WTC11 (cell line): ENCODE measurements around the gene TEX9. TPM values are rescaled to one million over a fixed set of nuclear protein-coding genes. Genes with fewer than 3 reads are reported as not detected.

Source experiments
- ATAC-seq: fragments of 200-7000 bp; cut with Tn5 transposase; 2 replicates; pipeline ENCODE4 v1.10.0; 2021; ENCODE audit warnings: mild to moderate bottlenecking, moderate library complexity
- CTCF ChIA-PET: fragments of 300-600 bp; sonication (Branson Sonifier 250); formaldehyde crosslinking; loops from one replicate; lab custom pipeline; 2021; ENCODE audit warnings: antibody characterized with exemption; lab: Charles Lee
- POLR2A ChIA-PET: fragments of 350-600 bp; sonication (Branson Sonifier 250); formaldehyde crosslinking; loops from one replicate; lab custom pipeline; 2021; ENCODE audit warnings: antibody characterized with exemption; lab: Charles Lee
- DNase-seq: peaks from one replicate; pipeline ENCODE4 v3.0.0; 2021; ENCODE audit warnings: low spot score
- H3K27ac Mint-ChIP-seq: 2 replicates; pipeline ENCODE4 v1.8.0; 2021; ENCODE audit warnings: mixed read lengths
- H3K27me3 Mint-ChIP-seq: 2 replicates; pipeline ENCODE4 v1.8.0; 2021; ENCODE audit warnings: low read depth, mild to moderate bottlenecking, moderate library complexity, mixed read lengths
- H3K36me3 Mint-ChIP-seq: 2 replicates; pipeline ENCODE4 v1.8.0; 2021; ENCODE audit warnings: mixed read lengths
- H3K4me1 Mint-ChIP-seq: 2 replicates; pipeline ENCODE4 v1.8.0; 2022; ENCODE audit warnings: mixed read lengths
- H3K4me3 Mint-ChIP-seq: 2 replicates; pipeline ENCODE4 v1.8.0; 2021; ENCODE audit warnings: mild to moderate bottlenecking, moderate library complexity, mixed read lengths
- H3K9me3 Mint-ChIP-seq: 2 replicates; pipeline ENCODE4 v1.8.0; 2021; ENCODE audit warnings: mixed read lengths
- ATF2 ChIP-seq: sonication (generic); formaldehyde crosslinking; IDR thresholded peaks from 2 replicates; pipeline ENCODE4 v1.8.1; 2022; ENCODE audit warnings: low read depth, missing genetic modification reagents, borderline replicate concordance
- CBFB ChIP-seq: sonication (generic); formaldehyde crosslinking; IDR thresholded peaks from 2 replicates; pipeline ENCODE4 v1.8.1; 2022; ENCODE audit warnings: mild to moderate bottlenecking, low read depth, missing genetic modification reagents
- E2F1 ChIP-seq: sonication (generic); formaldehyde crosslinking; IDR thresholded peaks from 2 replicates; pipeline ENCODE4 v1.8.0; 2022; ENCODE audit warnings: mild to moderate bottlenecking, missing genetic modification reagents
- E2F4 ChIP-seq: sonication (generic); formaldehyde crosslinking; IDR thresholded peaks from 2 replicates; pipeline ENCODE4 v1.8.1; 2022; ENCODE audit warnings: low read depth, mild to moderate bottlenecking, moderate library complexity, missing genetic modification reagents, borderline replicate concordance
- ETV6 ChIP-seq: sonication (generic); formaldehyde crosslinking; IDR thresholded peaks from 2 replicates; pipeline ENCODE4 v1.8.1; 2022; ENCODE audit warnings: mild to moderate bottlenecking, missing genetic modification reagents
- HMGA2 ChIP-seq: fragments of 250-450 bp; sonication (Bioruptor Pico); IDR thresholded peaks from 2 replicates; pipeline ENCODE4 v1.4.0; 2021; ENCODE audit warnings: mild to moderate bottlenecking, moderate library complexity
- HMGXB4 ChIP-seq: sonication (generic); formaldehyde crosslinking; IDR thresholded peaks from 2 replicates; pipeline ENCODE4 v1.8.1; 2023; ENCODE audit warnings: mild to moderate bottlenecking, moderate library complexity, missing genetic modification reagents
- JAZF1 ChIP-seq: fragments of 250-450 bp; sonication (Bioruptor Pico); IDR thresholded peaks from 2 replicates; pipeline ENCODE4 v1.9.0; 2021; ENCODE audit warnings: moderate library complexity, mild to moderate bottlenecking, inconsistent platforms
- JUN ChIP-seq: sonication (generic); formaldehyde crosslinking; IDR thresholded peaks from 2 replicates; pipeline ENCODE4 v1.8.0; 2023; ENCODE audit warnings: mild to moderate bottlenecking, missing genetic modification reagents
- MYBL2 ChIP-seq: sonication (generic); formaldehyde crosslinking; IDR thresholded peaks from 2 replicates; pipeline ENCODE4 v1.8.1; 2023; ENCODE audit warnings: mild to moderate bottlenecking, moderate library complexity, missing genetic modification reagents
- NFYB ChIP-seq: sonication (generic); formaldehyde crosslinking; conservative IDR thresholded peaks from 2 replicates; pipeline ENCODE4 v1.8.0; 2022; ENCODE audit warnings: low read depth, missing genetic modification reagents
- PRDM15 ChIP-seq: sonication (generic); formaldehyde crosslinking; IDR thresholded peaks from 2 replicates; pipeline ENCODE4 v1.8.0; 2022; ENCODE audit warnings: missing genetic modification reagents
- PREB ChIP-seq: sonication (generic); formaldehyde crosslinking; IDR thresholded peaks from 2 replicates; pipeline ENCODE4 v1.8.1; 2022; ENCODE audit warnings: mild to moderate bottlenecking, missing genetic modification reagents, moderate library complexity, borderline replicate concordance
- RORB ChIP-seq: fragments of 250-450 bp; sonication (Bioruptor Pico); IDR thresholded peaks from 2 replicates; pipeline ENCODE4 v1.9.0; 2021; ENCODE audit warnings: mild to moderate bottlenecking
- SMAD4 ChIP-seq: sonication (generic); formaldehyde crosslinking; IDR thresholded peaks from 2 replicates; pipeline ENCODE4 v1.8.0; 2022; ENCODE audit warnings: mild to moderate bottlenecking, missing genetic modification reagents
- SOX15 ChIP-seq: fragments of 250-450 bp; sonication (Bioruptor Pico); IDR thresholded peaks from 2 replicates; pipeline ENCODE4 v1.9.0; 2021; ENCODE audit warnings: mild to moderate bottlenecking
- TEAD4 ChIP-seq: sonication (generic); formaldehyde crosslinking; IDR thresholded peaks from 2 replicates; pipeline ENCODE4 v1.8.0; 2022; ENCODE audit warnings: mild to moderate bottlenecking, missing genetic modification reagents
- ZBTB21 ChIP-seq: sonication (generic); formaldehyde crosslinking; IDR thresholded peaks from 2 replicates; pipeline ENCODE4 v1.8.1; 2023; ENCODE audit warnings: mild to moderate bottlenecking, missing genetic modification reagents, borderline replicate concordance
- ZMAT4 ChIP-seq: fragments of 250-450 bp; sonication (Bioruptor Pico); IDR thresholded peaks from 2 replicates; pipeline ENCODE4 v1.9.0; 2021; ENCODE audit warnings: mild to moderate bottlenecking
- ZNF232 ChIP-seq: sonication (generic); formaldehyde crosslinking; IDR thresholded peaks from 2 replicates; pipeline ENCODE4 v1.8.0; 2022; ENCODE audit warnings: mild to moderate bottlenecking, missing genetic modification reagents
- ZNF396 ChIP-seq: fragments of 250-450 bp; sonication (Bioruptor Pico); IDR thresholded peaks from 2 replicates; pipeline ENCODE4 v1.8.0; 2021; ENCODE audit warnings: mild to moderate bottlenecking, moderate library complexity, borderline replicate concordance
- ZNF423 ChIP-seq: fragments of 250-450 bp; sonication (Bioruptor Pico); IDR thresholded peaks from 2 replicates; pipeline ENCODE4 v2.1.2; 2022; ENCODE audit warnings: mild to moderate bottlenecking, moderate library complexity
- ZSCAN18 ChIP-seq: fragments of 250-450 bp; sonication (Bioruptor Pico); IDR thresholded peaks from 2 replicates; pipeline ENCODE4 v2.1.2; 2022; ENCODE audit warnings: mild to moderate bottlenecking, moderate library complexity
- total RNA-seq: library from RNA; stranded (reverse); gene quantifications from 3 replicates; pipeline ENCODE4 v1.2.3, GENCODE V29; 2021

The TEX9 gene
- total RNA-seq, 1 experiment from 2014 or later = 12.2 TPM

GRCh38 chr15:56440214-56440770, 75.1 kb downstream of the TEX9 start:
- no peak for DNase-seq
- TF ChIP-seq JUN (no peak), ZNF423 (CRISPR knock-in tag) (no peak), JAZF1 (CRISPR knock-in tag) (no peak), E2F1 (no peak), CBFB (CRISPR knock-in tag) (no peak), ATF2 (CRISPR knock-in tag) (no peak), ZMAT4 (CRISPR knock-in tag) (no peak), TEAD4 (no peak), HMGXB4 (CRISPR knock-in tag) (no peak), ETV6 (CRISPR knock-in tag) (no peak), SMAD4 (CRISPR knock-in tag) (no peak), ZNF232 (no peak)
- TF ChIP-seq, all 79 proteins: peak for 0
- no peak for ATAC-seq
- CTCF ChIA-PET = no interaction called here
- POLR2A ChIA-PET = no interaction called here
- peaks cover 56% of the 10 kb centered on the region for H3K9me3 Mint-ChIP-seq
- H3K27ac Mint-ChIP-seq = no peak overlapping the region
- no peak overlapping the region for H3K4me3 Mint-ChIP-seq
- H3K36me3 Mint-ChIP-seq = peaks cover 59% of the 10 kb centered on the region
- no peaks in the 10 kb centered on the region for H3K4me1 Mint-ChIP-seq
- peaks cover 11% of the 10 kb centered on the region for H3K27me3 Mint-ChIP-seq

- no peak for DNase-seq
- Mint-ChIP-seq H3K4me1 (no peaks in the 10 kb centered on the region), H3K27me3 (peaks cover 7% of the 10 kb centered on the region), H3K27ac (no peak overlapping the region), H3K9me3 (peaks cover 37% of the 10 kb centered on the region)
- CTCF ChIA-PET = no interaction called here
- TF ChIP-seq NFYB (no peak), HMGA2 (no peak), MYBL2 (CRISPR knock-in tag) (no peak), PREB (CRISPR knock-in tag) (no peak), ZNF396 (no peak), PRDM15 (CRISPR knock-in tag) (no peak), ZBTB21 (CRISPR knock-in tag) (no peak), CBFB (CRISPR knock-in tag) (no peak), SOX15 (CRISPR knock-in tag) (no peak), E2F4 (CRISPR knock-in tag) (no peak), ZSCAN18 (CRISPR knock-in tag) (no peak), RORB (CRISPR knock-in tag) (no peak)
- TF ChIP-seq, all 79 proteins: peak for 0
- POLR2A ChIA-PET = no interaction called here
- Mint-ChIP-seq H3K4me3 (no peak overlapping the region), H3K36me3 (peaks cover 39% of the 10 kb centered on the region)
- ATAC-seq = no peak
Measured at GRCh38 chr15:56442354-56442753, 77.1 kb downstream of the TEX9 start.
